Naive thymus-derived CD4-positive, alpha-beta T cell (primary cell): Measurements from ENCODE around the gene CRELD1. TPM values are rescaled to one million over a fixed set of nuclear protein-coding genes. Genes with fewer than 3 reads are reported as not detected.

Experiments
- ATAC-seq: fragments of 150-1000 bp; cut with Tn5 transposase; 2 replicates; pipeline ENCODE4 v1.10.0; 2021; ENCODE audit warnings: mild to moderate bottlenecking, moderate library complexity
- CTCF ChIA-PET: fragments of 350-600 bp; sonication (Branson Sonifier 250); formaldehyde crosslinking; loops from one replicate; lab custom pipeline; 2021; ENCODE audit warnings: antibody characterized with exemption; lab: Charles Lee
- POLR2A ChIA-PET: fragments of 350-600 bp; sonication (Branson Sonifier 250); formaldehyde crosslinking; loops from one replicate; lab custom pipeline; 2021; ENCODE audit warnings: antibody characterized with exemption, inconsistent platforms; lab: Charles Lee
- DNase-seq, 9 donors: peaks; one replicate each; pipeline versions ENCODE4 v3.0.0 to v3.0.0-alpha.2; 2020 to 2022; ENCODE audit warnings: mixed read lengths in 1 of 9
- H3K27ac ChIP-seq: one replicate; pipeline ENCODE4 v1.7.0; 2013; ENCODE audit warnings: mild to moderate bottlenecking, low read depth, low read length, moderate library complexity
- H3K27me3 ChIP-seq, 2 donors: one replicate each; pipeline ENCODE4 v1.7.0; 2013; ENCODE audit warnings: low read length in 2 of 2, mild to moderate bottlenecking in 2 of 2, moderate library complexity in 2 of 2; ENCODE audit not compliant: control insufficient read depth in 2 of 2, insufficient read depth in 2 of 2
- H3K36me3 ChIP-seq, 3 experiments: 1 replicate in 2 of 3; 2 replicates in 1 of 3; pipeline ENCODE4 v1.7.0; 2013; ENCODE audit warnings: low read length in 3 of 3, mild to moderate bottlenecking in 3 of 3, moderate library complexity in 1 of 3; ENCODE audit not compliant: insufficient read depth in 3 of 3, control insufficient read depth in 2 of 3
- H3K4me1 ChIP-seq, 2 donors: one replicate each; pipeline ENCODE4 v1.7.0; 2013; ENCODE audit warnings: low read length in 2 of 2, mild to moderate bottlenecking in 2 of 2, moderate library complexity in 1 of 2; ENCODE audit not compliant: control insufficient read depth in 2 of 2, insufficient read depth in 2 of 2
- H3K4me3 ChIP-seq: 2 replicates; pipeline ENCODE4 v1.7.0; 2013; ENCODE audit warnings: mild to moderate bottlenecking, low read length
- H3K9me3 ChIP-seq, 3 experiments: 1 replicate in 2 of 3; 2 replicates in 1 of 3; pipeline ENCODE4 v1.7.0; 2013; ENCODE audit warnings: low read length in 3 of 3; ENCODE audit not compliant: control insufficient read depth in 2 of 3
- H3K27ac Mint-ChIP-seq, 9 donors: one replicate each; pipeline ENCODE4 v1.8.0; 2020 to 2022; ENCODE audit warnings: mixed read lengths in 9 of 9, mild to moderate bottlenecking in 8 of 9, moderate library complexity in 5 of 9, inconsistent platforms in 2 of 9
- H3K27me3 Mint-ChIP-seq, 5 donors: one replicate each; pipeline ENCODE4 v1.8.0; 2021 to 2022; ENCODE audit warnings: mixed read lengths in 5 of 5, mild to moderate bottlenecking in 1 of 5
- H3K36me3 Mint-ChIP-seq, 5 donors: one replicate each; pipeline ENCODE4 v1.8.0; 2020 to 2022; ENCODE audit warnings: mixed read lengths in 5 of 5, mild to moderate bottlenecking in 3 of 5, inconsistent platforms in 1 of 5
- H3K4me1 Mint-ChIP-seq, 7 donors: one replicate each; pipeline ENCODE4 v1.8.0; 2020 to 2022; ENCODE audit warnings: mixed read lengths in 7 of 7, mild to moderate bottlenecking in 3 of 7, inconsistent platforms in 1 of 7
- H3K4me3 Mint-ChIP-seq, 10 donors: one replicate each; pipeline ENCODE4 v1.8.0; 2020 to 2022; ENCODE audit warnings: mild to moderate bottlenecking in 10 of 10, mixed read lengths in 10 of 10, moderate library complexity in 6 of 10, inconsistent platforms in 2 of 10
- H3K9me3 Mint-ChIP-seq, 11 donors: one replicate each; pipeline ENCODE4 v1.8.0; 2020 to 2022; ENCODE audit warnings: mixed read lengths in 11 of 11, mild to moderate bottlenecking in 4 of 11, inconsistent platforms in 1 of 11, moderate library complexity in 1 of 11
- intact Hi-C, 2 donors: fragments of 100-400 bp; cut with micrococcal nuclease; formaldehyde crosslinking; loops; one replicate each; pipeline ENCODE4 v1.15.1; 2023
- polyA plus RNA-seq, 2 donors: library from polyadenylated mRNA; unstranded; fragments of 300-500 nt; fragmentation: Illumina TruSeq; gene quantifications; one replicate each; pipeline ENCODE4 v1.2.3, GENCODE V29; 2021
- total RNA-seq, 6 experiments: library from RNA in 5 of 6; stranded (reverse) in 5 of 6; gene quantifications; 1 replicate in 5 of 6; 2 replicates in 1 of 6; pipeline ENCODE4 v1.2.3 and lab custom pipeline; 2021 to 2026

Gene CRELD1
- total and polyA plus RNA-seq, 7 experiments from 2014 or later, result 21.0 to 64.9 (median 30.1) TPM

DNA sequence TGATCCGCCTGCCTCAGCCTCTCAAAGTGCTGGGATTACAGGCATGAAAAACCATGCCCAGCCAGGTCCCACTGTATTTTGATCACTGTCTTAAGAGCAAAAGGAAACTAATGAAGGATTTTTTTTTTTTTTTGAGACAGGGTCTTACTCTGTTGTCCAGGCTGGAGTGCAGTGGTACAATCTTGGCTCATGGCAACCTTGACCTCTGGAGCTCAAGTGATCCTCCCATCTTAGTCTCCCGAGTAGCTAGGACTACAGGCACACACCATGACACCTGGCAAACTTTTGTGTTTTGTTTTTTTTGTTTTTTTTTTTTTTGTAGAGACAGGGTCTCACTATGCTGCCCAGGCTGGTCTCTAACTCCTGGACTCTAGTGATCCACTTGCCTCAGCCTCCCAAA, 46.6 kb downstream of the CRELD1 start:
- Mint-ChIP-seq H3K4me1 (peaks cover 6 to 28% (median 23%) of the 10 kb centered on the region in 7 donors), H3K27ac (no peak overlapping the region), H3K36me3 (peaks cover 8 to 24% (median 11%) of the 10 kb centered on the region in 5 donors), H3K9me3 (no peaks in the 10 kb centered on the region), H3K4me3 (no peak overlapping the region), H3K27me3 (no peaks in the 10 kb centered on the region)
- CTCF ChIA-PET, result interaction anchor here (0.6 to 0.7 kb wide), 2 partner anchors 106 to 306 kb away, joined by 3 to 4 read pairs; no protein-coding TSS in a partner anchor
- POLR2A ChIA-PET, result no interaction called here
- Histone ChIP-seq H3K36me3 (peaks cover 0 to 37% (median 4%) of the 10 kb centered on the region in 3 experiments), H3K4me1 (peaks cover 0 to 3% of the 10 kb centered on the region in 2 donors), H3K4me3 (no peak overlapping the region), H3K27ac (no peak overlapping the region), H3K9me3 (no peaks in the 10 kb centered on the region), H3K27me3 (no peaks in the 10 kb centered on the region)
- DNase-seq, result no peak
- intact Hi-C loops, result no loop called here
- ATAC-seq, result no peak

DNA sequence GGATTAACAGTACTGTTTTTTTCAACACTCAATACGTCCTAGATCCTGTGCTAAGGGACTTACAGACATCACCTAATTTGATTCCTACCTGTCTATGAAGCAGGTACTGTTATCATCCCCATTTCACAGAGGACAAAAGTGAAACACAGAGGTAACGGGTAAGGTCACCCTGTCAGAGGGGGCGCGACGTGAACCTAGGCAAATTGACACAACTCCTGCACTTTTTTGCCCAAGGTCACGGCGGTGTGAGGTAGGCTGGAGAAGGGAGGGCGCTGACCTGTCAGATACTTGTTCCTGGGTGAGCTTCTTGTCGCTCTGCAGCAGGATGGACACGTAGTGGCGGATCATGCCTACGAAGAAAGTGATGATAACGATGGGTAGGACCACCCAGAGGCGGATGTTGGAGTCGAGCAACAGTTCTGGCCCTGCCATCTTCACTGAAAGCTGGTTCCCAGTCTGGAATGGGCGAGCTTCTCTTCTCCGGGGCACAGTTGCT, 52.6 kb downstream of the CRELD1 start:
- Mint-ChIP-seq H3K27ac (peak overlapping the region; percentile 95 to 100 (median 98)), H3K9me3 (peaks cover 0 to 4% (median 0%) of the 10 kb centered on the region in 11 donors), H3K36me3 (peaks cover 0 to 3% (median 0%) of the 10 kb centered on the region in 5 donors), H3K4me1 (peaks cover 0 to 48% (median 35%) of the 10 kb centered on the region in 7 donors), H3K27me3 (no peaks in the 10 kb centered on the region), H3K4me3 (peak overlapping the region; percentile 95 to 99 (median 98))
- Histone ChIP-seq H3K27ac (peak overlapping the region; percentile 96), H3K36me3 (peaks cover 0 to 8% (median 0%) of the 10 kb centered on the region in 3 experiments), H3K27me3 (no peaks in the 10 kb centered on the region), H3K9me3 (no peaks in the 10 kb centered on the region), H3K4me3 (peak overlapping the region; percentile 100), H3K4me1 (peaks cover 13 to 15% of the 10 kb centered on the region in 2 donors)
- intact Hi-C loops, result loop anchor here (1.0 to 5.0 kb wide), 16 partner anchors 25 to 335 kb away; partner anchors contain the start of genes BRK1 (in 2 of the 2), CRELD1 (in 2 of the 2), JAGN1 (in 2 of the 2) and TADA3 (in 2 of the 2)
- ChIA-PET CTCF (interaction anchor here (0.6 to 1.2 kb wide), 4 partner anchors 10 to 277 kb away, joined by 3 read pairs; no protein-coding TSS in a partner anchor), POLR2A (interaction anchor here (0.6 to 2.9 kb wide), 14 partner anchors 9 to 1614 kb away, joined by 3 to 24 read pairs (median 4); partner anchors contain the start of genes CRELD1, FANCD2, JAGN1 and TATDN2)
- DNase-seq (no peak), ATAC-seq (peak; percentile 52)

DNA sequence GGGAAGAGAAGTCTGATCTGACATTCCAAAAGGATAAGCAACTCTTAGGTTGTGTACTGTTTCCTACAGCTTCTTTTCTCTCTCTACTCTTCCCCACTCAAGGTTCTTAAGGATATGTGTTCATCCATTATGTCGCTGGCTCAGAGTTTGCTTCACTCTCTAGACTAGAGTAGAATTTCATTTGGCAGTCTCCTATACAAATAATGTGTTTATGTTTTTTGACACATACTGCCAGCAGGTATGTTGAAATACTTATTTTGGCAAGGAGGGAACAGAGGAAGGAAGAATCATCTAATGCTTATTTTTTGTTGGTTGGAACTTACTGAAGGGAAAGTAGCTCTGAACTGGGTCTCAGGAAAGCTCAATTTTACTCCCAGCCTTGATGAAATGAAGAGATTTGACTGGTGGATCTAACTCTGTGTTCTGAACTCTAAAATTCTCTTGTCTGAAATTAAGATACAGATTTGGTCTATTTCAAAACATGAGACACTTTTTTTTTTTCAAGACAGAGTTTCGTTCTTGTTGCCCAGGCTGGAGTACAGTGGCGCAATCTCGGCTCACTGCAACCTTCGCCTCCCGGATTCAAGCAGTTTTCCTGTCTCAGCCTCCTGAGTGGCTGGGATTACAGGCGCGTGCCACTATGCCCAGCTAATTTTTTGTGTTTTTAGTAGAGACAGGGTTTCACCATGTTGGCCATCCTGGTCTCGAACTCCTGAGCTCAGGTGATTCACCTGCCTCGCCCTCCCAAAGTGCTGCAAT, 60.6 kb downstream of the CRELD1 start:
- no peak for ATAC-seq
- Mint-ChIP-seq H3K27ac (no peak overlapping the region), H3K27me3 (no peaks in the 10 kb centered on the region), H3K4me1 (peaks cover 0 to 3% (median 0%) of the 10 kb centered on the region in 7 donors), H3K4me3 (no peak overlapping the region), H3K36me3 (peaks cover 0 to 9% (median 5%) of the 10 kb centered on the region in 5 donors), H3K9me3 (no peaks in the 10 kb centered on the region)
- ChIA-PET CTCF (interaction anchor here (0.5 kb wide), 1 partner anchor 81 kb away, joined by 3 read pairs; no protein-coding TSS in a partner anchor), POLR2A (interaction anchor here (0.7 kb wide), 3 partner anchors 11 to 192 kb away, joined by 3 to 5 read pairs (median 4); no protein-coding TSS in a partner anchor)
- Histone ChIP-seq H3K9me3 (no peaks in the 10 kb centered on the region), H3K4me3 (no peak overlapping the region), H3K27me3 (no peaks in the 10 kb centered on the region), H3K27ac (no peak overlapping the region), H3K36me3 (peaks cover 0 to 5% (median 0%) of the 10 kb centered on the region in 3 experiments), H3K4me1 (no peaks in the 10 kb centered on the region)
- no peak for DNase-seq
- intact Hi-C loops, result loop anchor here in 1 of 2 donors (1.0 kb wide), 1 partner anchor 53 kb away; no protein-coding TSS in a partner anchor

Other genes starting within 250 kb of the CRELD1 start
- 1 to 10 TPM in 1 of 5 experiments, under 1 TPM in 2, not detected in 2; 0.16 to 1.2 (median 0.35) TPM for gene CPNE9, start 230.0 kb upstream of the CRELD1 start, total RNA-seq
- under 1 TPM in 1 of 2 donors, not detected in 1; 0.67 TPM for gene CPNE9, start 230.0 kb upstream of the CRELD1 start, polyA plus RNA-seq
- gene BRPF1, start 202.1 kb upstream of the CRELD1 start, total RNA-seq, result 10 to 100 TPM; 32.0 to 42.4 (median 39.5) TPM
- 10 to 100 TPM in 1 of 2 donors, 1 to 10 TPM in 1; 9.2 to 24.6 TPM for gene BRPF1, start 202.1 kb upstream of the CRELD1 start, polyA plus RNA-seq
- 10 to 100 TPM; 18.8 to 42.9 (median 31.6) TPM for gene OGG1, start 183.9 kb upstream of the CRELD1 start, total RNA-seq
- gene OGG1, start 183.9 kb upstream of the CRELD1 start, polyA plus RNA-seq, result 10 to 100 TPM; 18.4 to 26.8 TPM
- gene CAMK1, start 163.9 kb upstream of the CRELD1 start, total RNA-seq, result 10 to 100 TPM in 2 of 5 experiments, 1 to 10 TPM in 3; 2.1 to 36.3 (median 2.5) TPM
- 1 to 10 TPM in 1 of 2 donors, under 1 TPM in 1; 0.85 to 2.1 TPM for gene CAMK1, start 163.9 kb upstream of the CRELD1 start, polyA plus RNA-seq
- 10 to 100 TPM; 31.6 to 67.4 (median 36.8) TPM for gene TADA3, start 141.4 kb upstream of the CRELD1 start, total RNA-seq
- 10 to 100 TPM; 44.3 to 69.5 TPM for gene TADA3, start 141.4 kb upstream of the CRELD1 start, polyA plus RNA-seq
- gene ARPC4, start 140.8 kb upstream of the CRELD1 start, total RNA-seq, result 100 to 1,000 TPM; 128 to 273 (median 129) TPM
- gene ARPC4, start 140.8 kb upstream of the CRELD1 start, polyA plus RNA-seq, result 100 to 1,000 TPM; 205 to 212 TPM
- gene TTLL3, start 123.6 kb upstream of the CRELD1 start, total RNA-seq, result 100 to 1,000 TPM in 1 of 5 experiments, 10 to 100 TPM in 4; 54.9 to 106 (median 68.0) TPM
- 1 to 10 TPM; 2.5 to 3.3 TPM for gene TTLL3, start 123.6 kb upstream of the CRELD1 start, polyA plus RNA-seq
- 10 to 100 TPM; 17.7 to 61.2 (median 58.0) TPM for gene RPUSD3, start 89.8 kb upstream of the CRELD1 start, total RNA-seq
- 10 to 100 TPM; 67.3 to 72.6 TPM for gene RPUSD3, start 89.8 kb upstream of the CRELD1 start, polyA plus RNA-seq
- not detected for gene CIDEC, start 53.6 kb upstream of the CRELD1 start, total RNA-seq
- not detected for gene CIDEC, start 53.6 kb upstream of the CRELD1 start, polyA plus RNA-seq
- gene JAGN1, start 43.2 kb upstream of the CRELD1 start, total RNA-seq, result 10 to 100 TPM; 16.0 to 34.5 (median 28.1) TPM
- gene JAGN1, start 43.2 kb upstream of the CRELD1 start, polyA plus RNA-seq, result 10 to 100 TPM; 44.8 to 54.5 TPM
- gene IL17RE, start 31.0 kb upstream of the CRELD1 start, total RNA-seq, result 1 to 10 TPM in 2 of 5 experiments, under 1 TPM in 3; 0.19 to 2.2 (median 0.38) TPM
- gene IL17RE, start 31.0 kb upstream of the CRELD1 start, polyA plus RNA-seq, result not detected
- 1 to 10 TPM in 3 of 5 experiments, under 1 TPM in 2; 0.70 to 3.2 (median 1.4) TPM for gene IL17RC, start 16.7 kb upstream of the CRELD1 start, total RNA-seq
- 10 to 100 TPM in 1 of 2 donors, 1 to 10 TPM in 1; 8.3 to 11.9 TPM for gene IL17RC, start 16.7 kb upstream of the CRELD1 start, polyA plus RNA-seq
- gene PRRT3, start 18.6 kb downstream of the CRELD1 start, total RNA-seq, result 10 to 100 TPM in 2 of 5 experiments, 1 to 10 TPM in 3; 5.1 to 10.8 (median 8.8) TPM
- gene PRRT3, start 18.6 kb downstream of the CRELD1 start, polyA plus RNA-seq, result 1 to 10 TPM; 5.4 to 6.4 TPM
- gene EMC3, start 53.0 kb downstream of the CRELD1 start, total RNA-seq, result 10 to 100 TPM; 33.2 to 55.6 (median 38.9) TPM
- 10 to 100 TPM; 38.3 to 55.0 TPM for gene EMC3, start 53.0 kb downstream of the CRELD1 start, polyA plus RNA-seq
- 10 to 100 TPM; 18.3 to 41.5 (median 34.1) TPM for gene FANCD2, start 92.6 kb downstream of the CRELD1 start, total RNA-seq
- gene FANCD2, start 92.6 kb downstream of the CRELD1 start, polyA plus RNA-seq, result 1 to 10 TPM; 3.3 to 5.1 TPM
- not detected for gene FANCD2OS, start 174.4 kb downstream of the CRELD1 start, total RNA-seq
- not detected for gene FANCD2OS, start 174.4 kb downstream of the CRELD1 start, polyA plus RNA-seq
- gene BRK1, start 181.8 kb downstream of the CRELD1 start, total RNA-seq, result 100 to 1,000 TPM in 1 of 5 experiments, 10 to 100 TPM in 4; 40.9 to 117 (median 65.8) TPM
- gene BRK1, start 181.8 kb downstream of the CRELD1 start, polyA plus RNA-seq, result 100 to 1,000 TPM; 212 to 256 TPM
- gene VHL, start 207.9 kb downstream of the CRELD1 start, total RNA-seq, result 10 to 100 TPM; 56.8 to 77.0 (median 67.0) TPM
- gene VHL, start 207.9 kb downstream of the CRELD1 start, polyA plus RNA-seq, result 10 to 100 TPM; 16.7 to 34.6 TPM
- 1 to 10 TPM; 1.5 to 4.8 (median 2.3) TPM for gene IRAK2, start 231.1 kb downstream of the CRELD1 start, total RNA-seq
- gene IRAK2, start 231.1 kb downstream of the CRELD1 start, polyA plus RNA-seq, result 1 to 10 TPM; 2.3 to 3.8 TPM